ENCODE results near the gene DDX60.

- TF ChIP-seq TAF1 (conservative IDR thresholded peaks at IDR 0.05) (no peak), REST (IDR thresholded peaks at IDR 0.05) (no peak), CTCF (IDR thresholded peaks at IDR 0.05; ENCODE audit: low read depth, low read length, missing input control) (no peak), FOXA1 (IDR thresholded peaks at IDR 0.05) (no peak), GABPA (IDR thresholded peaks at IDR 0.05 in 1 of 2, conservative IDR thresholded peaks at IDR 0.05 in 1 of 2) (no peak), JUND (IDR thresholded peaks at IDR 0.05) (no peak), SP1 (IDR thresholded peaks at IDR 0.05) (no peak), NR2F2 (IDR thresholded peaks at IDR 0.05) (no peak)
These were observed 70.3 kb downstream of the DDX60 start for GRCh38 chr4:168248176-168248710.
